NCI-H1092 treated with DMSO at 0.1 percent for 48 hours (cell line): ENCODE data around the gene SUMO1.
A peak's percentile ranks its signal among the peaks of the same experiment; 100 is the strongest.

ENCODE experiments used
- DNase-seq: peaks from one replicate; lab custom pipeline; 2025; lab: John Stamatoyannopoulos, UW

Gene SUMO1

DNA sequence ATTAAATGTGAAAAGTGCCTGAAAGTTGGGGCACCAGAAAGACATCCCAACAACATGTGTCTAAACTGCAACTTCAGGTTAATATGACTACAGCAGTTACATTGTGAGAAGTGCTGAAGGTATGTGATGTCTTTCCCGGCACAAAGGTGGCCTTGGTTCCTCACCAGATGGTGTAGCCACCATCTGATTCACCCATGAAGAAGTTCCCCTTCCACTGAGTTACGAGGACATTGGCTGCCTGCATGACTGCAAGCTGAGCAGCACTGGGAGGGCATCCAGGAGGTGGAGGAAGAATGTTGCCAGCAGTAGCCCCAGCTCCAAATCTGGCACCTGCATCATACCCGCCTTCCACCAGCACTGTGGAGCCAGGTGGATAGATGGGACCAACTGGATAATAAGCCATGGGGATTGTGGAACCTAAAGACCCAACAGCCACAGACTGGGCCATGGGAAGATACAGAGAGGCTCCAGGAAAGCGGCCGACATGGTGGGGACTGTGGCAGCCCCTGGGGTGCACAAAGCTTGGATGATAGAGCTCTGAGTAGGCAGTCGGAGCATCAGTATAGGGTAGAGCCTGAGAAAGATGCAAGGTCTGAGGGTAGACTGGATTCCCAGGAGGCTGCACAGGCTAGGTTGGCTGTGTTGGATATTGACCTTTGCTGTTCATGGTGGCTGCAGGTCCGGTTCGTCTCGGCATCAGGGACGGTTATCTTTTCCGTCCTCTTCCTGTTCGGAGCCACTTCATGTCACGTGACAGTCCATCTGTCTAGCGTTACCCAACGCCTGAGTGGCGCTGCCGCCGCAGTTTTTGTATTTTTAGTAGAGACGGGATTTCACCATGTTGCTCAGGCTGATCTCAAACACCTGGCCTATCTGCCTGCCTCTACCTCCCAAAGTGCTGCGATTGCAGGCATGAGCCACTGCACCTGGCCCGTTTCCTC, 36.9 kb downstream of the SUMO1 start:
- no peak for DNase-seq

- no peak for DNase-seq
Observed at GRCh38 chr2:202196727-202197126, 41.7 kb downstream of the SUMO1 start.

DNA sequence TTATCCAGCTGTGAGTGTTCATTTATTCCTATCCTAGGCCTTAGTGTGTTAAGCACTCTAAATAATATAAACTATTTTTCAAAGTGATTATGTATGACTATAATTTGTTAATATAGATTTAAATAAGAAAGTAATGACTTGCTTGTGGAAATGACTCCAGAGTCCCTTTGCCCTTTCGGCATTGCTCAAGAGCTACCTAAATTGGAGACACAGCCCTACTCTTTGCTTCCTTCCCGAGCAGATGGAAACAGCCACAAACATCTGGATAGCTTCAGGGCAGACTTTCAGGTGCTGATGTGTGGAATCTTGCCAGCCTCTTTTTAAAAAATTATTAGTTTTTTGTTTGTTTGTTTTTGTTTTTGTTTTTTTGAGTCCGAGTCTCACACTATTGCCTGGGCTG, 44.0 kb downstream of the SUMO1 start:
- no peak for DNase-seq

DNA sequence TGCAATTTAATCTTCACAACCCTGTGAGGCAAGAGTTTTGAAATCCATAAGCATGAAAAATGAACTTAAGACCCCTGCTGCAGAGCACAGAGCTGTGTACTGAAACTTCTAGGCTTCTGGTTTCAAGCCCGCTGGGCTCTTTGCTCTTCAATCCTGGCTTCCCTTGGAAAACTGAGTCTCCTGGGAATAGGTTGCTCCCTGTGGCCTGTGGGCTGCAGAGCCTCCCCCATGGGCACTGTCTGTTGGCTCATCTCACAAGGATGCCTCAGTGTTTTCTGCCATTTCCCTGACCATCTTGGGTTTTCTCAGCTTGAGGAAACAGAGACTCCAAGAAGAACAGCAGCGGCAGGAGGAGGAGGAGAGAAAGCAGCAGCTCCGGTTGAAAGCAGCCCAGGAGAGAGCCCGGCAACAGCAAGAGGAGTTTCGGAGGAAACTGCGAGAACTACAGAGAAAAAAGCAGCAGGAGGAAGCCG, 44.5 kb downstream of the SUMO1 start:
- DNase-seq: no peak

- no peak for DNase-seq
Observed at GRCh38 chr2:202193305-202193704, 45.1 kb downstream of the SUMO1 start.

GRCh38 chr2:202187570-202187969, 50.8 kb downstream of the SUMO1 start:
- DNase-seq: no peak

DNA sequence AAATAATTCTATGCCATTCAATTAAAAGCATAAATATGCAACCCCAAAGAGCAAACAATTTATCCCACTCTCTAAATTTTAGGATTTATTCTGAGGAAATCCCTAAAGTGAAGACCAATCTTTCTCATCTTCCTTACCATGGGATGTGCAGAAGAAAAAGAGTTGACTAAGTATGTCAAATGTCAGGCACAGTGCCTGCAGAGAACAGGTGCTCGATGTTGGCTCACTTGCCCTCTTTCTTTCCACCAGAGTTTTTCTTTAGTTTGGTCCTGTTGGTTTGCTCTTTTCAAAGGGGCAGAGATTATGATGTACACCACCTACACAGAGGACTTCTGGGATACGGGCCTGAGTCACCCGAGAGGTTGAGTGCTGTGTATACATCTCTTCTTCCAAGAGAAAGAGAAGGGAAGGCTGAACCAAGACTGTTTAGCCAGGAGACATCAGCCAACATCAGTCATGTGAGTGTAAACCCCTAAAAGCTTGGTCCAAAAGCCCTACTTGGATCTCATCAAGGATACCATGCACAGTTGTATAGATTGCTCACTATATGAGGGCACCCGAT, 51.7 kb downstream of the SUMO1 start:
- no peak for DNase-seq

GRCh38 chr2:202185156-202185555, 53.2 kb downstream of the SUMO1 start:
- DNase-seq: no peak

DNA sequence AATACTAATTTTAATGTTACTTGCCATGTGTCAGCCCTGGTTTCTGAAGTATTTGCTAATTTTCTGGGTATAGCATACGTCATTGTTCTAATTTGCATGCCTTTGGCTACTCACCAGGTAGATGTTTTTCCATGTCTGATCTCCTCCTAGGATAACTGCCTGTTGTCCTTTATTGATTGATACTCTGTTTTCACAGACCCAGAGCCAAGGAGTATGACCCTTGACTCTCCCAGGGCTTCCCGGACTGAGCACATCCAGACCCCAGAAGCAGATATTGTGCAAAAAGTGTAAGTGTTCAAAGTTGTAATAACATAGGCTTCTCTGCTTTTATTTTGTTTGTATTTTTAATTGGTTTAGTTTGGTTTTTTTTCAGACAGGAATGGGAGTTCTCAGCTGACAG, 53.8 kb downstream of the SUMO1 start:
- no peak for DNase-seq

DNA sequence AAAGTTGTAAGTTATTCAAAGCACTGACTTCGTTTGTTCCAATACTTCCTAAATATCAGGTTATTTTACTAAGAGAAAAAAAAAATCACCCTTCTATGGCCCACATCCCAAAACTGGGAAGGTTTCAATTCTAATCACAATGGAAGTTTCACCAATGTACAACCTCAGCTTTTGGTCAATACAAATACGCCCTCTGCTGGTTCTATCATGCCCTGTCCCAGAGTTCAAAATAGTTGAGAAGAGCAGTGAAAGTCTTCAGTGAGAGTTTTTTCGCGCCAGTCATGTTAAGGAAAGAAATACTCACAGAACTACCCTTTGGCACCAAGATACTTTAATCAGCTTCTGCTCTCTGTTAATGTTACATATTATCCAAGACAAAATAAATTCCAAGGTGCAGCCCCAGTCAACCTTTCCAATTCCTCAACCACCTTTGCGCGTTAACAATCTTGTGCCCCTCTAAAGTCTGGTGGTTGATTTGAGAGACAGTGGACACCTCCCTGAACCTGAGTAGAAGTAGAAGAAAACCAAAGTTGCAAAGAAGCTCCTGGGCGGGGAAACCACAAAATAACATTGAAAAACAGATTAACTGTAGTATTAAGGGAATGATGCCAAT, 59.9 kb downstream of the SUMO1 start:
- DNase-seq: peak; percentile 17

GRCh38 chr2:202172439-202173211, 65.8 kb downstream of the SUMO1 start:
- DNase-seq: no peak

- DNase-seq: peak; percentile 33
Observed at GRCh38 chr2:202171241-202171825, 67.1 kb downstream of the SUMO1 start.

GRCh38 chr2:202169832-202170424, 68.5 kb downstream of the SUMO1 start:
- DNase-seq: no peak

- DNase-seq: no peak
Observed at GRCh38 chr2:202169131-202169530, 69.3 kb downstream of the SUMO1 start.

- no peak for DNase-seq
Observed at GRCh38 chr2:202165945-202166344, 72.5 kb downstream of the SUMO1 start.

GRCh38 chr2:202165208-202165607, 73.2 kb downstream of the SUMO1 start:
- no peak for DNase-seq

GRCh38 chr2:202164411-202164810, 74.0 kb downstream of the SUMO1 start:
- DNase-seq: no peak

GRCh38 chr2:202161151-202161835, 77.1 kb downstream of the SUMO1 start:
- DNase-seq: no peak

- DNase-seq: no peak
Observed at GRCh38 chr2:202158796-202159195, 79.6 kb downstream of the SUMO1 start.

GRCh38 chr2:202157211-202157990, 81.0 kb downstream of the SUMO1 start:
- DNase-seq: no peak
